ENCODE results near the gene FLNB. TPM values are rescaled to one million over a fixed set of nuclear protein-coding genes. Genes with fewer than 3 reads are reported as not detected.

Gene FLNB
- total RNA-seq, 1 experiment from 2014 or later, result 41.2 TPM

GRCh38 chr3:58006661-58007060, 1.6 kb upstream of the FLNB start:
- TF ChIP-seq EZH2 (IDR thresholded peaks at IDR 0.05; ENCODE audit: borderline replicate concordance, low read depth, low read length, poor library complexity, severe bottlenecking) (no peak), CTCF (conservative IDR thresholded peaks at IDR 0.05; ENCODE audit: low read depth, low read length) (no peak)
- Histone ChIP-seq H3K27me3 (replicated peaks; ENCODE audit: insufficient read depth, low read depth, low read length, poor library complexity) (no peaks in the 10 kb centered on the region), H3K4me1 (ENCODE audit: insufficient read depth, low read length, poor library complexity, severe bottlenecking) (no peaks in the 10 kb centered on the region), H3K27ac (ENCODE audit: low read depth, low read length, poor library complexity, severe bottlenecking) (no peak overlapping the region), H3K9me3 (ENCODE audit: low read depth, low read length, poor library complexity, severe bottlenecking) (no peaks in the 10 kb centered on the region), H3K4me3 (ENCODE audit: low read depth, low read length, poor library complexity, severe bottlenecking) (no peak overlapping the region), H3K36me3 (ENCODE audit: insufficient read depth, low read length, poor library complexity, severe bottlenecking) (no peaks in the 10 kb centered on the region)
- CTCF ChIA-PET, result no interaction called here
- no peak for DNase-seq (ENCODE audit: low spot score)
- POLR2A ChIA-PET (ENCODE audit: low non-redundant PET), result no interaction called here
- BruUV-seq (replicated peaks), result no TSS peak
- intact Hi-C loops (cut with micrococcal nuclease; ENCODE audit: unreplicated experiment), result loop anchor here (5.0 kb wide), 1 partner anchor 171 kb away; no protein-coding TSS in a partner anchor

- TF ChIP-seq EZH2 (IDR thresholded peaks at IDR 0.05; ENCODE audit: borderline replicate concordance, low read depth, low read length, poor library complexity, severe bottlenecking) (no peak), CTCF (conservative IDR thresholded peaks at IDR 0.05; ENCODE audit: low read depth, low read length) (no peak)
- no peaks in the 10 kb centered on the region for H3K4me1 ChIP-seq (ENCODE audit: insufficient read depth, low read length, poor library complexity, severe bottlenecking)
- POLR2A ChIA-PET (ENCODE audit: low non-redundant PET), result no interaction called here
- no peaks in the 10 kb centered on the region for H3K27me3 ChIP-seq (replicated peaks; ENCODE audit: insufficient read depth, low read depth, low read length, poor library complexity)
- intact Hi-C loops (cut with micrococcal nuclease; ENCODE audit: unreplicated experiment), result loop anchor here (5.0 kb wide), 1 partner anchor 168 kb away; no protein-coding TSS in a partner anchor
- no peaks in the 10 kb centered on the region for H3K9me3 ChIP-seq (ENCODE audit: low read depth, low read length, poor library complexity, severe bottlenecking)
- peak overlapping the region; percentile 63 for H3K27ac ChIP-seq (ENCODE audit: low read depth, low read length, poor library complexity, severe bottlenecking)
- H3K4me3 ChIP-seq (ENCODE audit: low read depth, low read length, poor library complexity, severe bottlenecking), result peak overlapping the region; percentile 77
- BruUV-seq (replicated peaks), result no TSS peak
- CTCF ChIA-PET, result no interaction called here
- H3K36me3 ChIP-seq (ENCODE audit: insufficient read depth, low read length, poor library complexity, severe bottlenecking), result no peaks in the 10 kb centered on the region
- DNase-seq (ENCODE audit: low spot score), result no peak
Observed at GRCh38 chr3:58009026-58009748, 965 bp downstream of the FLNB start.

- no TSS peak for BruUV-seq (replicated peaks)
- ChIA-PET CTCF (no interaction called here), POLR2A (ENCODE audit: low non-redundant PET) (no interaction called here)
- Histone ChIP-seq H3K9me3 (ENCODE audit: low read depth, low read length, poor library complexity, severe bottlenecking) (no peaks in the 10 kb centered on the region), H3K4me1 (ENCODE audit: insufficient read depth, low read length, poor library complexity, severe bottlenecking) (no peaks in the 10 kb centered on the region), H3K27ac (ENCODE audit: low read depth, low read length, poor library complexity, severe bottlenecking) (no peak overlapping the region), H3K36me3 (ENCODE audit: insufficient read depth, low read length, poor library complexity, severe bottlenecking) (no peaks in the 10 kb centered on the region), H3K4me3 (ENCODE audit: low read depth, low read length, poor library complexity, severe bottlenecking) (peak overlapping the region; percentile 77), H3K27me3 (replicated peaks; ENCODE audit: insufficient read depth, low read depth, low read length, poor library complexity) (no peaks in the 10 kb centered on the region)
- TF ChIP-seq EZH2 (IDR thresholded peaks at IDR 0.05; ENCODE audit: borderline replicate concordance, low read depth, low read length, poor library complexity, severe bottlenecking) (no peak), CTCF (conservative IDR thresholded peaks at IDR 0.05; ENCODE audit: low read depth, low read length) (no peak)
- intact Hi-C loops (cut with micrococcal nuclease; ENCODE audit: unreplicated experiment), result loop anchor here (5.0 kb wide), 1 partner anchor 167 kb away; no protein-coding TSS in a partner anchor
- DNase-seq (ENCODE audit: low spot score), result no peak
Observed at GRCh38 chr3:58009749-58010535, 1.7 kb downstream of the FLNB start.

Measured in A673 (cell line).